Measurements from ENCODE around the gene IL4R.
"Not testable (repeated sequence)": the region's sequence is repeated elsewhere in the genome, so short reads cannot be mapped to it uniquely, and the experiment has no call there.

DNA sequence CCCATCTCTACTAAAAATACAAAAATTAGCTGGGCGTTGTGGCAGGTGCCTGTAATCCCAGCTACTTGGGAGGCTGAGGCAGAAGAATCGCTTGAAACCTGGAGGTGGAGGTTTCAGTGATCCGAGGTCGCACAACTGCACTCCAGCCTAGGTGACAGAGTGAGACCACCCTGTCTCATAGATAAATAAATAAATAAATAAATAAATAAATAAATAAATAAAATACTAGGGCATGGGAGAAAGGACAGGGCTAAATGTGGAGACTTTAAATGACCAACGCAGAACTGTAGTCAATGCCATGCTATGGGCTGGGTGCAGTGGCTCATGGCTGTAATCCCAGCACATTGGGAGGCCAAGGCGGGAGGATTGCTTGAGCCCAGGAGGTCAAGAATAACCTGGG, 25.5 kb upstream of the IL4R start:
- TF ChIP-seq, protein P1, sequence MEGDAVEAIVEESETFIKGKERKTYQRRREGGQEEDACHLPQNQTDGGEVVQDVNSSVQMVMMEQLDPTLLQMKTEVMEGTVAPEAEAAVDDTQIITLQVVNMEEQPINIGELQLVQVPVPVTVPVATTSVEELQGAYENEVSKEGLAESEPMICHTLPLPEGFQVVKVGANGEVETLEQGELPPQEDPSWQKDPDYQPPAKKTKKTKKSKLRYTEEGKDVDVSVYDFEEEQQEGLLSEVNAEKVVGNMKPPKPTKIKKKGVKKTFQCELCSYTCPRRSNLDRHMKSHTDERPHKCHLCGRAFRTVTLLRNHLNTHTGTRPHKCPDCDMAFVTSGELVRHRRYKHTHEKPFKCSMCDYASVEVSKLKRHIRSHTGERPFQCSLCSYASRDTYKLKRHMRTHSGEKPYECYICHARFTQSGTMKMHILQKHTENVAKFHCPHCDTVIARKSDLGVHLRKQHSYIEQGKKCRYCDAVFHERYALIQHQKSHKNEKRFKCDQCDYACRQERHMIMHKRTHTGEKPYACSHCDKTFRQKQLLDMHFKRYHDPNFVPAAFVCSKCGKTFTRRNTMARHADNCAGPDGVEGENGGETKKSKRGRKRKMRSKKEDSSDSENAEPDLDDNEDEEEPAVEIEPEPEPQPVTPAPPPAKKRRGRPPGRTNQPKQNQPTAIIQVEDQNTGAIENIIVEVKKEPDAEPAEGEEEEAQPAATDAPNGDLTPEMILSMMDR (IDR thresholded peaks at IDR 0.05): not testable (repeated sequence)
- TF ChIP-seq POLR2A (IDR thresholded peaks at IDR 0.05): not testable (repeated sequence)

Measured in right lobe of liver (tissue), 4 donors.